Colonic mucosa (tissue), 4 donors: ENCODE measurements around the gene AARS2. TPM values are rescaled to one million over a fixed set of nuclear protein-coding genes. Genes with fewer than 3 reads are reported as not detected.

Experiments
- DNase-seq: peaks from one replicate; pipeline ENCODE4 v3.0.0-alpha.2; 2020
- H3K27ac ChIP-seq: fragments of 200-600 bp; one replicate; pipeline ENCODE4 v1.8.0; 2021
- H3K27me3 ChIP-seq: fragments of 200-600 bp; one replicate; pipeline ENCODE4 v1.8.0; 2021
- H3K36me3 ChIP-seq: fragments of 200-600 bp; one replicate; pipeline ENCODE4 v1.8.0; 2021
- H3K4me1 ChIP-seq: fragments of 200-600 bp; one replicate; pipeline ENCODE4 v1.8.0; 2021; ENCODE audit warnings: mild to moderate bottlenecking
- H3K4me3 ChIP-seq: fragments of 200-600 bp; one replicate; pipeline ENCODE4 v1.8.0; 2021
- H3K9ac ChIP-seq, 2 donors: one replicate each; pipeline ENCODE4 v1.7.0; 2013; ENCODE audit warnings: control low read depth in 2 of 2, low read depth in 2 of 2, low read length in 2 of 2
- H3K9me3 ChIP-seq: fragments of 200-600 bp; one replicate; pipeline ENCODE4 v1.8.0; 2021
- intact Hi-C: fragments of 100-400 bp; cut with DNase I; formaldehyde crosslinking; loops from one replicate; pipeline ENCODE4 v1.14.1; 2022
- total RNA-seq, 2 donors: library from RNA; stranded (reverse); fragmentation: NEBNext Ultra II Directional in 1 of 2; extraction: Animal tissue kit (Norgen Biotek cat#: 25700) in 1 of 2; gene quantifications; one replicate each; pipeline ENCODE4 v1.2.1, GENCODE V29; 2021
- TF ChIP-seq, protein P1 (sequence below): fragments of 200-600 bp; IDR thresholded peaks from one replicate; pipeline ENCODE4 v1.8.0; 2022; ENCODE audit warnings: antibody characterized with exemption, mild to moderate bottlenecking
- donor health status: healthy.
- donor health status: DM: no; HTN: no; CAD: no.
- donor health status: DM: no; HTN: no; CAD: no.

The AARS2 gene
- total RNA-seq, 2 donors from 2014 or later, result 9.0 to 27.7 TPM

DNA sequence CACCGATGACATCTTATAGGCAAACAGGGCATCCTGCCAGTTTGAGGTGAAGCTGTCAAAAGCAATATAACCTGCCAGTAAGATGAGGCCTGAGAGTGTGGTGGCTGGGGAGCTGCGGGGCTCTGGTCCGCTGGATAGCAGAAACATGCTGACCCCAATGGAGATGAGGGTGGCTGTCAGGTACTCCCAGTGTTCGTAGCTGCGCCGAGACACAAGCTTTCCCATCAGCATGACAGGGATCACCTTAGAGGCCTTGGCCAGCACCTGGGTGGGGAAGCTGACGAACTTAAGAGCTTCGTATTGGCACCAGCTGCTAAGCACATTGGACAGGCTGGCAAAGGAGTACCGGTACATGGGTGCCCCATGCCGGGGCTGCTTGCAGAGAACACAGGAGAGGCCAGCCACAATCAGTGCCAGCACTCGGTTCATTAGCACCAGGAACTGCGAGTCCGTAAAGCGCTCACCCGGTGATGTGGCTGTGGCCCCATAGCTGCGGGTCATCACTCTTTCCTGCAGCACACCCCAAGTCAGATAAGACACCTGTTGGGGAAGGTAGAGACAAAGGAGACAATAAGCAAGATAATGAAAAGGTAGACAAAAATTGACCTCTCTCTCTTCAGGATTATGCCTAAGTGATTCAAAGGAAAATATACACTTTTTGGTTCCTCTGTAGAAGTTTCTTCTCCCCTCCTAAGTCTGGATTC is 57.9 kb downstream of the AARS2 start:
- H3K9me3 ChIP-seq, result no peaks in the 10 kb centered on the region
- no peak overlapping the region for H3K4me3 ChIP-seq
- H3K27ac ChIP-seq, result no peak overlapping the region
- H3K4me1 ChIP-seq, result peaks cover 8% of the 10 kb centered on the region
- DNase-seq, result no peak
- intact Hi-C loops, result no loop called here
- no peak overlapping the region for H3K9ac ChIP-seq
- no peaks in the 10 kb centered on the region for H3K27me3 ChIP-seq
- TF ChIP-seq, protein P1, sequence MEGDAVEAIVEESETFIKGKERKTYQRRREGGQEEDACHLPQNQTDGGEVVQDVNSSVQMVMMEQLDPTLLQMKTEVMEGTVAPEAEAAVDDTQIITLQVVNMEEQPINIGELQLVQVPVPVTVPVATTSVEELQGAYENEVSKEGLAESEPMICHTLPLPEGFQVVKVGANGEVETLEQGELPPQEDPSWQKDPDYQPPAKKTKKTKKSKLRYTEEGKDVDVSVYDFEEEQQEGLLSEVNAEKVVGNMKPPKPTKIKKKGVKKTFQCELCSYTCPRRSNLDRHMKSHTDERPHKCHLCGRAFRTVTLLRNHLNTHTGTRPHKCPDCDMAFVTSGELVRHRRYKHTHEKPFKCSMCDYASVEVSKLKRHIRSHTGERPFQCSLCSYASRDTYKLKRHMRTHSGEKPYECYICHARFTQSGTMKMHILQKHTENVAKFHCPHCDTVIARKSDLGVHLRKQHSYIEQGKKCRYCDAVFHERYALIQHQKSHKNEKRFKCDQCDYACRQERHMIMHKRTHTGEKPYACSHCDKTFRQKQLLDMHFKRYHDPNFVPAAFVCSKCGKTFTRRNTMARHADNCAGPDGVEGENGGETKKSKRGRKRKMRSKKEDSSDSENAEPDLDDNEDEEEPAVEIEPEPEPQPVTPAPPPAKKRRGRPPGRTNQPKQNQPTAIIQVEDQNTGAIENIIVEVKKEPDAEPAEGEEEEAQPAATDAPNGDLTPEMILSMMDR, result no peak
- peaks cover 34% of the 10 kb centered on the region for H3K36me3 ChIP-seq

DNA sequence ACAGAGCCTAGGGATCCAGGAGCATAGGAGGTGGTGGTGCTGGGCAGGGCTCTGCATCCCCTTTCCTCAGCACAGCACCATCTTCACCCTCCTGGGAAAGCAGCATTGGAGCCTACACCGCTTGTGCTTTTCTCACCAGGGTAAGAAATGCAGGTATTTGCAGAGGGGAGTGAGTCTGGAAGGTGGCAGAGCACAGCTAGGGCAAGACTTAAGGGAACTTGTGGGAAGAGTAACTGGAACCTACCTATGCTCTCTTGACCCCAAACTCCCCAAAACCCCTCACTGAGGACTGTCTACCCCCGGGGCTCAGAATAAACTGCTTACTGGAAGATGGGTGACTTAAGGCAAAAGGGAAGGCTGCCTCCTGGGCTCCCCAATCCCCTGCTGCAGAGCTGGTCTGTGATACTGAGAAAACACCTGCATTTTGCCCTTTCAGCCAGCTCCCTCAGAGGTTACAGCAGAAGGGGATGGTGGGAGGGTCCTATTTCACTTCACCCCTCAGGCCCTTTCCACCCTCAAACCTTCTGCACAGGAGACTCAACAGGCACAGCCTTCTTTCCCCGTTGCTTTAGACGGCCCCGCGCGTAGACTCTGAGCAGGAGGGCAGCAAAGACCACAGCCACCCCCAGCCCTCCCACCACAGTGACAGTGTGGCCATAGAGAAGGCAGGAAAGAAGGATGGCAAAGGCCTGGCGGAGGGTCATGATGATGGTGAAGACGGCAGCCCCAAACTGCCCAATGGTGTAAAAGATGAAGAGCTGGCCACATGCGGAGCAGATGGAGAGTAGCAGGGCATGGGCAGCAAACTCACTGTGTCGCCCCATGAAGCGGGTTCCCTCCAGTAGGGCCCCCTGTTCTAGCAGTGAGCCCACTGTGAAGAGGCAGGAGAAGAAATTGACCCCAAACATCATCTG is 58.7 kb downstream of the AARS2 start:
- Histone ChIP-seq H3K4me3 (no peak overlapping the region), H3K36me3 (peaks cover 32% of the 10 kb centered on the region), H3K9ac (no peak overlapping the region), H3K27ac (no peak overlapping the region), H3K4me1 (peaks cover 8% of the 10 kb centered on the region), H3K27me3 (no peaks in the 10 kb centered on the region), H3K9me3 (no peaks in the 10 kb centered on the region)
- intact Hi-C loops, result no loop called here
- TF ChIP-seq, protein P1, result no peak
- no peak for DNase-seq

DNA sequence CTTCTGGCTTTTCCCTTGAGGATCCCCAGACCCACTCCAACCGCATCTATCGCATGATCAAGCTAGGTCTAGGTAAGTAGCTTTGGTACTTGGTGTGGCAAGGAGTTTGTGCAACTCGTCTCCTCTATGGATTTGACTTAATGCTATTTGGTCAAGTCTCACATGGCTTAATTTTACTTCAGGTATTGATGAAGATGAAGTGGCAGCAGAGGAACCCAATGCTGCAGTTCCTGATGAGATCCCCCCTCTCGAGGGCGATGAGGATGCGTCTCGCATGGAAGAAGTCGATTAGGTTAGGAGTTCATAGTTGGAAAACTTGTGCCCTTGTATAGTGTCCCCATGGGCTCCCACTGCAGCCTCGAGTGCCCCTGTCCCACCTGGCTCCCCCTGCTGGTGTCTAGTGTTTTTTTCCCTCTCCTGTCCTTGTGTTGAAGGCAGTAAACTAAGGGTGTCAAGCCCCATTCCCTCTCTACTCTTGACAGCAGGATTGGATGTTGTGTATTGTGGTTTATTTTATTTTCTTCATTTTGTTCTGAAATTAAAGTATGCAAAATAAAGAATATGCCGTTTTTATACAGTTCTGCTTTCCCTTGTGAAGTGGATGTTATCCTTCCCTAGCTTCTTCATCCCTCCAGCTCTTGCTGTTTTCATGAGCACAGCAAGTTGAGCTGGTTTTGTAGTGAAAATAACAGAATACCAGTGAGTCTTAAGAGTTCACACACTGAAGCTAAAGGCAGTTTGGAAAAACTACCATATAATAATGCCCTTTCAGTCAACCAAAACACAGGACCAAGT is 59.6 kb downstream of the AARS2 start:
- TF ChIP-seq, protein P1, result peak; percentile 32
- intact Hi-C loops, result no loop called here
- H3K9ac ChIP-seq, result no peak overlapping the region
- no peak overlapping the region for H3K4me3 ChIP-seq
- peaks cover 10% of the 10 kb centered on the region for H3K4me1 ChIP-seq
- no peaks in the 10 kb centered on the region for H3K27me3 ChIP-seq
- H3K27ac ChIP-seq, result no peak overlapping the region
- no peaks in the 10 kb centered on the region for H3K9me3 ChIP-seq
- peaks cover 32% of the 10 kb centered on the region for H3K36me3 ChIP-seq
- peak; percentile 77 for DNase-seq

DNA sequence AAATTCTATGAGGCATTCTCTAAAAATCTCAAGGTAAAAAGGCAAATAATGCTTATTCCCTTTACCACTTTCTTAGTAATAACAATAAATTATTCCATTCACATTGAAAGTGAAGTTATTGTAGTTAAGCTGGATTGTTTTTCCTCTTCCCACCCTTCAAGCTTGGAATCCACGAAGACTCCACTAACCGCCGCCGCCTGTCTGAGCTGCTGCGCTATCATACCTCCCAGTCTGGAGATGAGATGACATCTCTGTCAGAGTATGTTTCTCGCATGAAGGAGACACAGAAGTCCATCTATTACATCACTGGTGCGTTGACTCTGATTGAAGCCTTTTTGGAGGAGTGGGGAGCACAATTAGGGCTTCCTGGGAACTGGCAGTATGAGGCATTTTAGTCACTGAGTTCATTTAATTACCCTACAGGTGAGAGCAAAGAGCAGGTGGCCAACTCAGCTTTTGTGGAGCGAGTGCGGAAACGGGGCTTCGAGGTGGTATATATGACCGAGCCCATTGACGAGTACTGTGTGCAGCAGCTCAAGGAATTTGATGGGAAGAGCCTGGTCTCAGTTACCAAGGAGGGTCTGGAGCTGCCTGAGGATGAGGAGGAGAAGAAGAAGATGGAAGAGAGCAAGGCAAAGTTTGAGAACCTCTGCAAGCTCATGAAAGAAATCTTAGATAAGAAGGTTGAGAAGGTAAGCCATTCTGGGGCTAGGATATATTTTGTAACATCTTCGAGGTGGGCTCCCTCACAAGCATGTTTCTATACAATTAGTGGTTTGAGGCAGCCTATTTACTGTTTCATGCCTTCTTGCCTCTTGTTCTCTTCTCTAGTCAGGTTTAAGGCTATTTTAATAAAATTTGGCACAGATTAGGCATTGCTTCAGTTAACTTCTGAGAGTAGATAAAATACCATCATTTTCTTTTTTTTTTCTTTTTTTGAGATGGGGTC is 61.3 kb downstream of the AARS2 start:
- TF ChIP-seq, protein P1, result no peak

More for the DNA sequence above, 61.3 kb downstream of the AARS2 start:
- intact Hi-C loops, result no loop called here
- Histone ChIP-seq H3K4me3 (no peak overlapping the region), H3K9me3 (no peaks in the 10 kb centered on the region), H3K27ac (no peak overlapping the region), H3K36me3 (peaks cover 32% of the 10 kb centered on the region), H3K9ac (no peak overlapping the region), H3K27me3 (no peaks in the 10 kb centered on the region), H3K4me1 (peaks cover 12% of the 10 kb centered on the region)
- DNase-seq, result no peak
